GM12864 (cell line): ENCODE results near the gene TULP1.

ENCODE experiments used
- DNase-seq: peaks from one replicate; pipeline ENCODE4 v3.0.0-alpha.2; 2011; ENCODE audit warnings: low read depth
- H3K4me3 ChIP-seq: 2 replicates; pipeline ENCODE4 v1.5.1; 2011; ENCODE audit warnings: mild to moderate bottlenecking, low read depth, low read length, control low read depth
- TF ChIP-seq, protein P1 (sequence below): IDR thresholded peaks from 2 replicates; pipeline ENCODE4 v1.5.1; 2011; ENCODE audit warnings: low read depth, mild to moderate bottlenecking, moderate library complexity, low read length, control low read depth, inconsistent platforms; ENCODE audit errors: missing control alignments

TULP1 gene

GRCh38 chr6:35489066-35489465, 23.6 kb downstream of the TULP1 start:
- DNase-seq: no peak
- H3K4me3 ChIP-seq: no peak overlapping the region
- TF ChIP-seq, protein P1, sequence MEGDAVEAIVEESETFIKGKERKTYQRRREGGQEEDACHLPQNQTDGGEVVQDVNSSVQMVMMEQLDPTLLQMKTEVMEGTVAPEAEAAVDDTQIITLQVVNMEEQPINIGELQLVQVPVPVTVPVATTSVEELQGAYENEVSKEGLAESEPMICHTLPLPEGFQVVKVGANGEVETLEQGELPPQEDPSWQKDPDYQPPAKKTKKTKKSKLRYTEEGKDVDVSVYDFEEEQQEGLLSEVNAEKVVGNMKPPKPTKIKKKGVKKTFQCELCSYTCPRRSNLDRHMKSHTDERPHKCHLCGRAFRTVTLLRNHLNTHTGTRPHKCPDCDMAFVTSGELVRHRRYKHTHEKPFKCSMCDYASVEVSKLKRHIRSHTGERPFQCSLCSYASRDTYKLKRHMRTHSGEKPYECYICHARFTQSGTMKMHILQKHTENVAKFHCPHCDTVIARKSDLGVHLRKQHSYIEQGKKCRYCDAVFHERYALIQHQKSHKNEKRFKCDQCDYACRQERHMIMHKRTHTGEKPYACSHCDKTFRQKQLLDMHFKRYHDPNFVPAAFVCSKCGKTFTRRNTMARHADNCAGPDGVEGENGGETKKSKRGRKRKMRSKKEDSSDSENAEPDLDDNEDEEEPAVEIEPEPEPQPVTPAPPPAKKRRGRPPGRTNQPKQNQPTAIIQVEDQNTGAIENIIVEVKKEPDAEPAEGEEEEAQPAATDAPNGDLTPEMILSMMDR: no peak

- no peak overlapping the region for H3K4me3 ChIP-seq
- no peak for DNase-seq
- TF ChIP-seq, protein P1: no peak
These were observed 24.2 kb downstream of the TULP1 start for GRCh38 chr6:35488517-35488862.

DNA sequence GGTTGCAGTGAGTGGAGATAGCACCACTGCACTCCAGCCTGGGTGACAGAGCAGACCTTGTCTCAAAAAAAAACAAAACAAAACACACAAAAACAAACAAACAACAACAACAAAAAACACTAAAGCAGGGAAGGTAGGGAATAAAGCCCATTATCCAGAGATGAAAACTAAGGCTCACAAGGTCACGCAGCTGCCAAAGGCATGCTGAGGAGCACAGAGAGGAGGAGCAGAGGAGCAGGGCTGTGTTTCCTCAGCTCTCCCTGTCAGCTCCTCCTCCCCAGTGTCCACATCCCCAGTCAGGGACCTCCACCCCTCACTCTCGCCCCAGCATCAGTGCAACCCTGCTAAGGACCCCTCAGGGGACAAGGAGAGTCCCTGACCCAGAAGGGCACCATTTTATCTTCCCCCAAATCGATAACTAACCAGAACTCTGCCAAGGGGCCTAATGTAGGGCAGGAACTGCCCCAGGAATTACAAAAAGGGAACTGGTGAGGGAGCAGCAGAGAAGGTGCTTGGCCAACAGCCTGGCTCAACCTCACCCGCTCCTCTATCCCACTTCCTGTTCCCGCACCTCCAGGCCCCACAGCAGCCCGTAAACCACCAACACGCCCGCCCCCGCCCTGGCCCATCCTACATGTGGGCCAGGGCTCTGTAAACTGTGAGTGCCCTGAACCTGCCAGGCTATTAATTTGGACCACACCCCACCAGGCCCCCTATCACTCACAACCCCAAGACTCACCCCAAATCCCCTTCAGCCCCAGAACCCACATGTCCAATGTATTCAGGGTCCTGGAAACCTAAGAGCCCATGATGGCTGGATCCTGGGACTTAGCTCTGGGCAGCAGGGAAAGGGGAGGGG, 24.8 kb downstream of the TULP1 start:
- no peak for DNase-seq
- H3K4me3 ChIP-seq: no peak overlapping the region
- TF ChIP-seq, protein P1: no peak

- H3K4me3 ChIP-seq: no peak overlapping the region
- TF ChIP-seq, protein P1: no peak
- DNase-seq: no peak
These were observed 26.4 kb downstream of the TULP1 start for GRCh38 chr6:35486005-35486925.

DNA sequence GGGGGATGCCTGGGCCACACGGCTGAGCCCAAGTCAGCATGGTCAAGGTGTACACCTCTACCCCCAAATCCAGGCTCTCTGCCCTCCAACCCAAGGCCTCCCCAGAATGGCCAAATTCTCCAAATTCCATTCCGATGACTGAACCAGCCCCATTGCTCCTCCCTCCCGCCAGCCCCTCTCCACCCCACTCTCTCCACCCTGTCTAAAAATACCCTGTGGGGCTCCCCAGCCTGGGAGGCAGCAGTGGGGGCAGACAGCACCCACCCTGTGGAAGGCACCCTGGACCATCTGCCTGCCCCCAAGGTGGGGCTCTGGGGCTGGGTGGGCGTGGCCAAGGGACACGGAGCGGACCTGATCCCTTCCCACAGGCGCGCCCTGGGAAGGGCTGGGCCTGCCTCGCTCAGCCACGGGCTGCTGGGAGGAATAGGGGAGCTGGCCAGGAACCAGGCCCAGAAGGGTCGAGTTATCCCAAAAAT, 27.3 kb downstream of the TULP1 start:
- no peak for DNase-seq
- no peak overlapping the region for H3K4me3 ChIP-seq
- TF ChIP-seq, protein P1: no peak

DNA sequence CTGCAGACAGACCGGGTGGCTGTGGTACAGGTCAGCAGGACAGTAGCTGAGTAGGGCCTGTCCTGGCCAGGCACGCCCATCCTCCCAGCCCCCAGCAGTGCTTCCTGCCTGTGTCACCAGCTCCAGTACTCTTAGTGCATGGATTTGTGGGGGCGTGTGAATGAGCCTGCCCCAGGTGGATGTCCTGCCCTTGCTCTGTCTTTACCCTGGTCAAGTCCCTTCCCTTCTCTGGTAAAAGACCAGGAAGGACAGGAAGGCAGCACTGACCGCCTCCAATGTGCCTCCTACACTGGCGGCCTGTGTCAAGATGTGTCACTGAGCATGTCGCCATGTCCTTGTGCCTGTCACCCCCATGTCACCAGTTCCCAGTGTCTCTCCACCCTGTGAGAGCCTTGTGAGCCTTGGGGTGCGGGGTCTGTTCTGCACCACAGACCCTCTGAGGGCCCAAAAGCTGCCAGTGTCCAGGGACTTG, 27.7 kb downstream of the TULP1 start:
- no peak overlapping the region for H3K4me3 ChIP-seq
- TF ChIP-seq, protein P1: no peak
- no peak for DNase-seq
